Activated gamma-delta T cell treated with anti-CD3 and anti-CD28 coated beads, Interleukin-2, amount 50 U/mL, for 16 hours (primary cell): ENCODE data around the gene CYSRT1.
"Not testable (repeated sequence)": the region's sequence is repeated elsewhere in the genome, so short reads cannot be mapped to it uniquely, and the experiment has no call there.

Experiments used
- DNase-seq: peaks from one replicate; pipeline ENCODE4 v3.0.0-alpha.2; 2020; ENCODE audit warnings: low read depth

CYSRT1 gene

DNA sequence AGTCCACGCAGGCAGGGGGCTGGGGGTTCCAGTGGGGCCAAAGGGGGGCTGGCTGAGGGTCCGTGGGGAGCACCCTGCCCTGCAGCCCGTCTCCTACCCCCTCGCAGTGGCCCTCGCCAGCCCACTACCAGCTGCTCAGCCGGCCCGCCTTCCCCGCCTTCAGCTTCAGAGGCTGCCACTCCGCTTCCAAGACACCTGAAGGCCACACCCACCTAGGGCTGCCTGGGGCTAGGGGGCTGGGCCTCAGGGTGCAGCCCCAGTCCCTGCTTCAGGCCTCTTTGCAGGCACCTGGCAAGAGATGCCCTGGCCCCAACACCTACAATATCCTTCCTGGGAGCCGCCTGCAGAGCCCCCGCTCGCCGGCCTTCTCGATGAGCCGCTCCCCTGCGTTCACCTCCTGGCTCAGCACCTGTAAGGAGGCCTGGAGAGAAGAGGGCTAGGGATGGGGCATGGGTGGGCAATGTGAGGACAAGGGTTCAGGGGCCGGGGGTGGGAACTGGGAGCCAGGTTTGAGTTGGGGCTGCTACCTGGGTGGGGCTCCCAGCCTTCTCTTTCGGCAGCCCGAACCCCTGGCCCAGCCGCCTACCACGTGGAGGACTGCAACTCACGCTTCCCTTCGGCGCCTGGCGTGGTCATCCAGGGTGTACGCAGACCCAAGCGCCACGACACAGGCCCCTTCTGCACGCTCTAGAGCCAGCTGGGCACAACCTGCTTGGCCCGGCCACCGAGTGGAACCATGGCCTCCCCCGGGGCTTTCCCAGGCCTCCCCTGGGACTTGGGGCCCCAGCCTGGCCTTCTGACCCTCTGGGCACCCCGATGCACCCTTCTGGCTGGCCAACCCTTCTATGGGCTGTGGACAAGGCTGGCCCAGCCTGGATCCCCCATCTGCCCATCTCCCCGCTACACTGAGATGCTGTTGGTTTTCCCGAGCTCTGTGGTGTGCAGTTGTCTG, 27.9 kb downstream of the CYSRT1 start:
- DNase-seq: no peak

DNA sequence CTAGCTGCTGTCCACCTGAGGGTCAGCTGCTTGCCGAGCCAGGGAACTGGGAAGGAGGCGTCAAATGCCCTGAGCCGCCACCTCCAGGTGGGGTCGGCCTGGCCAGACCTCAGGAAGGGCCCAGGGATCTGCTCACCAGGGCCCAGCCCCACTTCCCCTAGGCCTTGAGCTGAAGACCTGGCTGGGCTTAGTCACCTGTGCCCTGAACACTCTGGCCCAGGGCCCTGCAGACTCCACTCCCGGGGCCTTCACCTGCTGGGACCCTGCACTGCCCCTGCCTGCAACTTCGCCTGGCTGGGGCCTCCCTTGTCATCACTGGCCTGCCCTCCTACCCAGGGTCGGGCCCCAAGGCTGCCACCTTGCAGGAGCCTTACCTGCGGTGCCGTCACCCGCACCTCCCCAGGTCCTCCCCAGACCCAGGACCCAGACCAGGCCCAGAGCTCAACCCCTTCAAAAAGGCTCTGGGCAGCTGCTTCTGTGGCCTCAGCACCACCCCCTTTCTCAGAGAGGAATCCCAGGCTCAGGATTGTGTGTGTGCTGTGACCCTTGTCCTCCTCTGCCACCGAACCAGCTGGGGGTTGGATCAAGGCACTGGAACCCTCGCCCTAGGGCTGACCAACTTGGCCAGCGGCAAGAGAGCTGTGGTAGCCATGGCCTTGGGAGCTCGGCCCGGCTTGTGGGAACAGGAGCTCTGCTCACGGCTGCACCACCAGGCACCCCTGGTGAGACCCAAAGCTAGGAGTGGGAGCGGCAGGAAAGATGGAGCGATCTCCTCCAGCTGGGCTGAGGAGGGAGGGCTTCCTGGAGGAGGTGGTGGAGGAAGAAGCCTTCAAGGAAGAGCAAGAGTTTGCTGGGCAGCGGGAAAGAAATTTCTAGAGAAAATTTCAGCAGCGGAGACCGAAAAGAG, 29.0 kb downstream of the CYSRT1 start:
- no peak for DNase-seq

- peak; percentile 91 for DNase-seq
Observed at GRCh38 chr9:137254624-137255447, 29.9 kb downstream of the CYSRT1 start, which contains the start of gene NELFB. NELFB (plus strand) TSS chr9:137255327.

DNA sequence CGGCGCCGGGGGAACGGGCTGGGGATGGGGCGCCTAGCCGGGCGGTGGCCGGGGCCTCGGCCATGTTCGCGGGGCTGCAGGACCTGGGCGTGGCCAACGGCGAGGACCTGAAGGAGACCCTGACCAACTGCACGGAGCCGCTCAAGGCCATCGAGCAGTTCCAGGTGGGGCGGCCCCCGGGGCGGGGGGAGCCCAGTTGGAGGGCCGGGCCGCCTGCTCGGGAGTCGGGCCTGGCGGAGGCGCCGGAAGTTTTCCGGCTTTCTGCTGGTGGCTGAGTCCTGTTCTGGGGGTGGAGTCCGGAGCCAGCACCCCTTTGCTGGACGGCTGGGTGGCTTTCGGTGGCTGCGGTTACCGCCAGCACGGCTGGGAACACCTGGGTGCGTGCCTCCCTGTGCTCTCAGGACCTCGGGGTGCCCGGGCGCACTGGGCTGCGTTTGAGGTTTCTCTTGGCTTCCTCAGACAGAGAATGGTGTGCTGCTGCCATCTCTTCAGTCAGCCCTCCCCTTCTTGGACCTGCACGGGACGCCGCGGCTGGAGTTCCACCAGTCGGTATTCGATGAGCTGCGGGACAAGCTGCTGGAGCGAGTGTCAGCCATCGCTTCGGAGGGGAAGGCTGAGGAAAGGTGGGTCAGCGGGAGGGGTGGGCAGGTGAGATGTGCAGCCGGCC, 30.6 kb downstream of the CYSRT1 start:
- DNase-seq: no peak

DNA sequence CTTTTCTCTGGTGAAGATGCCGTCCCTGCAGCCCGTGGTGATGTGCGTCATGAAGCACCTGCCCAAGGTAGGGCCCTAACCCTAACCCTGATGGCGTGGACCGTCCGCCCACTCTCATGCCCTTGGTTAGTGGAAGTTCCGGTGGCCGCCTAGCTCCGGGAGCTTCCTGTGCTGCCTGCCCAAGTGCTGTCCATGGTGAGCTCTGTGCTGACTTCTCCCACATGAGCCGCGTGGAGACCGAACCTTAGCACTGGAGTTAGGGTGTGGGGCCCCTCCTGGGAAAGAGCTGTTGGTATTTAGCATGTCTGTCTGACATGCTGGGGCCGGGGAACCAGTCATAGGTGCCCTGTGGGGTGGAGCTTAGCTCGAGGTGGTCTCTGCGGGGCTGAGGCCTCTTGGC, 31.4 kb downstream of the CYSRT1 start:
- DNase-seq: no peak

DNA sequence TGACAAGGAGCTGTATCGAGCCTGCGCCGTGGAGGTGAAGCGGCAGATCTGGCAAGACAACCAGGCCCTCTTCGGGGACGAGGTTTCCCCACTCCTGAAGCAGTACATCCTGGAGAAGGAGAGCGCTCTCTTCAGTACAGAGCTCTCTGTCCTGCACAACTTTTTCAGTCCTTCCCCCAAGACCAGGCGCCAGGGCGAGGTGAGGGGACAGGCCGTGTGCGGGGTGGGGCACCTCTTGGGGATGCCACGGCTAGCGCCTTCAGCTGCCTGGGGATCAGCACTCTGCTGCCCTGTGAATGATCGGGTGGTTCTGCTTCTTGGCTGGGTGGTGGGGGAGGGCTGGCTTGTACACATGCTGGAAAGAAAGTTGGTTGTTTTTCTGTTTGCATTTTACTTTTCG, 31.9 kb downstream of the CYSRT1 start:
- no peak for DNase-seq

DNA sequence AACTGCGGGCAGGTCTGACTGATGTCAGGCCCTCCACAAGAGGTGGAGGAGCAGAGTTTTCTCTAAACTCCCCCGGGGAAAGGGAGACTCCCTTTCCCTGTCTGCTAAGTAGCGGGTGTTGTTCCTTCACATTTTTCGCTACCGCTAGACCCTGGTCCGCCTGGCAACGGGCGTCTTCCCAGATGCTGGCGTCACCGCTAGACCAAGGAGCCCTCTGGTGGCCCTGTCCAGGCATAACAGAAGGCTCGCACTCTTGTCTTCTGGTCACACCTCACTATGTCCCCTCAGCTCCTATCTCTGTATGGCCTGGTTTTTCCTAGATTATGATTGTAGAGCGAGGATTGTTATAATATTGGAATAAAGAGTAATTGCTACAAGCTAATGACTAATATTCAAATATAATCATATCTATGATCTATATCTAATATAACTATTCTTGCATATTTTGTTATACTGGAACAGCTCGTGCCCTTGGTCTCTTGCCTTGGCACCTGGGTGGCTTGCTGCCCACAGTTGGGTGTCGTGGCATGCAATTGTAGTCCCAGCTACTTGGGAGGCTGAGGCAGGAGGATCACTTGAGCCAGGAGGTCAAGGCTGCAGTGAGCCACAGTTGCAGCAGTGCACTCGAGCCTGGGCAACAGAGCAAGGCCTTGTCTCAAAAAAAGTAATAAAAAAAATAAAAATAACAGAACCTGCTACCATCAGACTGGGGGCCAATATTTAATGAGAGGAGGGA, 37.4 kb downstream of the CYSRT1 start:
- not testable (repeated sequence) for DNase-seq

DNA sequence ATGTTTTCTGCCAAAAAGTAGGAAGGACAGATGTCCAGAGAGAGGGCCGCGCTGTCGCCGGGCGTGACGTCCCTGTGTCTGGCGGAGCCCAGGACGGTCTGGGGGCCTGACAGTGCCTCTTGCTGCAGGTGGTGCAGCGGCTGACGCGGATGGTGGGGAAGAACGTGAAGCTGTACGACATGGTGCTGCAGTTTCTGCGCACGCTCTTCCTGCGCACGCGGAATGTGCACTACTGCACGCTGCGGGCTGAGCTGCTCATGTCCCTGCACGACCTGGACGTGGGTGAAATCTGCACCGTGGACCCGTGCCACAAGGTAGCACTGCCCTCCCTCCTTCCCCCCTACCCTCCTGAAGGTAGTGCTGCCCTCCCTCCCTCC, 37.9 kb downstream of the CYSRT1 start:
- DNase-seq: no peak

- no peak for DNase-seq
Observed at GRCh38 chr9:137263506-137263905, 38.5 kb downstream of the CYSRT1 start.

- DNase-seq: no peak
Observed at GRCh38 chr9:137264067-137264466, 39.1 kb downstream of the CYSRT1 start.

DNA sequence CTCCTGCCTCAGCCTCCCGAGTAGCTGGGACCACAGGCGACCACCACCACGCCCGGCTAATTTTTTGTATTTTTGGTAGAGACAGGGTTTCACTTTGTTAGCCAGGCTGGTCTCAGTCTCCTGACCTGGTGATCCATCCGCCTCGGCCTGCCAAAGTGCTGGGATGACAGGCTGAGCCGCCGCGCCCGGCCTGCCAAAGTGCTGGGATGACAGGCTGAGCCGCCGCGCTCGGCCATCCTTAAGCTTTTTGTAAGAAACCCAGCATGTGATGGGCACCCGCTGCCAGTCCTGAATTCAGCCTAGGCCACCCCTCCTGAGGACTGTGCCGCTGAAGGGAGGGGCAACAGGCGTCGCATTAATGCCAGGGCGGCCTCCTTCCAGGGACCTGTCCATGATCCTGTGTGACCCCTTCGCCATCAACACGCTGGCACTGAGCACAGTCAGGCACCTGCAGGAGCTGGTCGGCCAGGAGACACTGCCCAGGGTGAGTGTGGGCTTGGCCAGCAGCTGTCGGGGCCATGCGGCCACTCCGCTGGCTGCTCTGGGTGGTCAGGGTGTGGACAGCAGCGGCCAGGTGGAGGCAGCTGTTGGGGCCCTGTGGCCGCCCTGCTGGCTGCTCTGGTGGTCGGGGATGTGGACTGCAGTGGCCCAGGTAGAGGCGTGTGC, 40.7 kb downstream of the CYSRT1 start:
- no peak for DNase-seq

DNA sequence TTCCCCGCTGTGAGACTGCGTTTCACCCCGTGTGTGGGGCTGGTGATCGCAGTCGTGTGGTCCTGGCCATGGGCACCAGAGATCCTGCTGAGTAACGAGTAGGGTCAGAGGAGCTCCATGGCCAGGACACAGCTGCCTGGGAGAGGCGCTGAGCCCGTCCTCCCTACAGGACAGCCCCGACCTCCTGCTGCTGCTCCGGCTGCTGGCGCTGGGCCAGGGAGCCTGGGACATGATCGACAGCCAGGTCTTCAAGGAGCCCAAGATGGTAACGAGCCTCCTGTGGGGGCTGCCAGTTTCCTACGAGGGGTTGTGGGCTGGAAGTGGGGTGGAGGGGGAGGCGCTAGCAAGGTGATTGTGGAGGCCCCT, 41.2 kb downstream of the CYSRT1 start:
- DNase-seq: no peak

- DNase-seq: no peak
Observed at GRCh38 chr9:137266585-137267453, 41.8 kb downstream of the CYSRT1 start.

DNA sequence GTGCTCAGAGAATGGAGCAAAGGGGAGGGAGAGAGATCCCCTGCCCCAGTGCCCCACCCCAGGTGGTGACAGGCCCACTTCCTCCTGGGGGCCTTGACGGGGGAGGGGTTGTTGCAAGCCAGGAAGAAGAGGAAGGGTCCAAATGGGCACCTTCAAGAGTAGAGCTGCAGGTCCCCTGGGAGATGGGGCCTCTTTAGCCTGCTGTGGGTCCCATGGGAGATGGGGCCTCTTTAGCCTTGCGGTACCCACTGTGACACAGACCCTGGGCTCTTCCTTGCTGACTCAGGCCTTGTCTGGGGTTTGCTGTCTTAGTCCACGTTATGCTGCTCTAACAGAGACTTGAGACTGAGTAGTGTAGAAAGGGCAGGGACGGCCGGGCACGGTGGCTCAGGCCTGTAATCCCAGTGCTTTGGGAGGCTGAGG, 43.0 kb downstream of the CYSRT1 start:
- DNase-seq: no peak

DNA sequence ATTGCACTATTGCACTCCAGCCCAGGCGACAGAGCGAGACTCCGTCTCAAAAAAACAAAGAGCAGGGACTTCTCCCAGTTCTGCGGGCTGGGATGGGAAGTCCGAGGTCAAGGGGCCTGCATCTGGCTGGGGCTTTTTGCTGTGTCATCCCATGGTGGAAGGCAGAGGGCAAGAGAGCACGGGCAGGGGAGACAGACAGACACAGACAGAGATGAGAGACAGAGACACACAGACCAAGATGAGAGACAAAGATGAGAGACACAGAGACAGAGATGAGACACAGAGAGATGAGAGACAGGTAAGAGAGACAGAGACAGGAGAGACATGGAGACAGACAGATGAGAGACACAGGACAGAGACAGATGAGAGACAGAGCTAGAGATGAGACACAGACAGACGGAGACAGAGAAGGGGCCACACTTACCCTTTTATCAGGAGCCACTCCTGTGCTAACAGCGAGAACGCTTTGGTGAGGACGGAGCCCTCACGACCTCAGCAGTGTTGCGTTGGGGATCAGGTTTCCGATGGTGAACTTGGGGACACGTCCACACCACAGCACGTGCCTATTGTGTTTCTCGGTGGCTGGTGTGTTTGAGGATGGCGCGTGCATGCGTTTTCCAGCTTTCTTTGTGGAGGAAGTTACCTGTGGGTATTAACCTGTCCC, 43.7 kb downstream of the CYSRT1 start:
- no peak for DNase-seq

GRCh38 chr9:137269231-137269772, 44.3 kb downstream of the CYSRT1 start:
- no peak for DNase-seq

DNA sequence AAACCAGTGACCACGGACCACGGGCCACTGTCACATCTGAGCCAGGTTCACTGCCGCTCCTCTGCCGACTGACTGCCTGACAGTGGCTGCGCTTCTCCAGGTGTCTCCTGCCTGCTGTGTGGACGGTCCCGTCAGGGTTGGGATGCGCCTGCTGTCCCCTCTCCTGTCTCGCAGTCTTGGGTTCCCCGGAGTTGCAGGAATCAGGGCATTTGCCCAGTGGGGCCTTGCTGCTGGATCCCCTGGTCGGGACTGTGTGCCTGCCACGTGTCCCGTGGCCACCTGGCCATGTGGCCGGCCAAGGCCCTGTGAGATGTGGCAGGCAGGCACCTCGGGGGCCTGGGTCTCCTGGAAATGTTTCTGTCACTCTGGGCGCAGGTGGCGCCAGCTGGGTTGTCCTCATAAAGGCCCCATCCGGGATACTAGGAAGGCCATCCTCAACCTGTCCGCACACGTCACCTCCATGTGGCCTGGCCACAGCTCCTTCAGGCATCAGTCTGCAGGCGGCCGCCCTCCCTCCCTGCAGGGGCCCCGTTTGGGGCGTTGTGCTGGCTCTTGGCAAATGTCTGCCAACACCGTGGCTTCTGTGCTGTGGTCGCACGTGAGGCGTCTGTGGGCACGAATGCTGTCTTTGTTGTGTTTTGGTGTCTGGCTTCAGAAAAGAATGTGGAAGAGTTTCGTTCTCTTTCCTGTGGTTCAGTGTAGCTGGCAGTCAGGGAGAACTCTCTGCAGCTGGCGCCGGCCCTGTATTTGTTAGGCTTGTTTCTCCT, 46.1 kb downstream of the CYSRT1 start:
- DNase-seq: no peak

- no peak for DNase-seq
Observed at GRCh38 chr9:137271696-137272076, 46.7 kb downstream of the CYSRT1 start.
